ENCODE results near the gene RPL35A.
"Not testable (repeated sequence)": the region's sequence is repeated elsewhere in the genome, so short reads cannot be mapped to it uniquely, and the experiment has no call there.

- not testable (repeated sequence) for TF ChIP-seq ZFP3 (CRISPR knock-in tag; IDR thresholded peaks at IDR 0.05); ZFP30 (CRISPR knock-in tag; IDR thresholded peaks at IDR 0.05); TSHZ2 (CRISPR knock-in tag; IDR thresholded peaks at IDR 0.05); ARNTL (CRISPR knock-in tag; IDR thresholded peaks at IDR 0.05; ENCODE audit: borderline replicate concordance, low read depth); CSDC2 (CRISPR knock-in tag; IDR thresholded peaks at IDR 0.05)
Measured at GRCh38 chr3:197967337-197967989, 17.5 kb downstream of the RPL35A start.

All from SK-N-SH treated with all-trans-retinoic acid at 6 μM for 48 hours (cell line).